HEK293 (cell line): Measurements from ENCODE around the gene CCNY.

ENCODE experiments used
- CTCF ChIA-PET: fragments of 350-600 bp; formaldehyde crosslinking; extraction: SDS; loops from one replicate; lab custom pipeline; 2021; ENCODE audit warnings: antibody characterized with exemption; lab: Yijun Ruan, JAX
- POLR2A ChIA-PET: fragments of 300-600 bp; formaldehyde crosslinking; extraction: SDS; loops from one replicate; lab custom pipeline; 2020; ENCODE audit warnings: antibody characterized with exemption, inconsistent platforms; lab: Yijun Ruan, JAX
- H3K27ac ChIP-seq: fragments of 200-500 bp; sonication (Bioruptor generic); 2 replicates; pipeline ENCODE4 v1.5.1; 2014; ENCODE audit warnings: low read depth, low read length, control low read depth, inconsistent platforms; ENCODE audit errors: extremely low read depth
- H3K36me3 ChIP-seq, 2 experiments: fragments of 200-500 bp in 1 of 2; sonication (Bioruptor generic) in 1 of 2; 1 replicate in 1 of 2; 2 replicates in 1 of 2; pipeline ENCODE4 v1.5.1; 2014 to 2017; ENCODE audit warnings: inconsistent platforms in 2 of 2, low read length in 2 of 2; ENCODE audit not compliant: control insufficient read depth in 2 of 2, insufficient read depth in 1 of 2
- H3K4me1 ChIP-seq: fragments of 200-500 bp; sonication (Bioruptor generic); 2 replicates; pipeline ENCODE4 v1.5.1; 2014; ENCODE audit warnings: mild to moderate bottlenecking, low read length, inconsistent platforms; ENCODE audit not compliant: control insufficient read depth, insufficient read depth
- H3K4me3 ChIP-seq: 2 replicates; pipeline ENCODE4 v1.5.1; 2011; ENCODE audit warnings: low read depth, mild to moderate bottlenecking, control low read depth, low read length, moderate library complexity
- H3K9me3 ChIP-seq: fragments of 200-500 bp; sonication (Bioruptor generic); 2 replicates; pipeline ENCODE4 v1.5.1; 2014; ENCODE audit warnings: low read depth, low read length, inconsistent platforms; ENCODE audit not compliant: control insufficient read depth, insufficient read depth
- BCL11A ChIP-seq: fragments of 450-650 bp; formaldehyde crosslinking; IDR thresholded peaks from 2 replicates; pipeline ENCODE4 v1.5.1; 2016; ENCODE audit warnings: low read depth, missing biosample characterization, missing genetic modification characterization
- FEZF1 ChIP-seq: fragments of 450-650 bp; formaldehyde crosslinking; IDR thresholded peaks from 2 replicates; pipeline ENCODE4 v1.5.1; 2016; ENCODE audit warnings: missing biosample characterization, missing genetic modification characterization
- GLI2 ChIP-seq: fragments of 450-650 bp; formaldehyde crosslinking; IDR thresholded peaks from 2 replicates; pipeline ENCODE4; 2017; ENCODE audit warnings: missing biosample characterization, missing genetic modification characterization, low read depth, borderline replicate concordance
- GLIS2 ChIP-seq: fragments of 450-650 bp; formaldehyde crosslinking; IDR thresholded peaks from 2 replicates; pipeline ENCODE4 v1.5.1; 2016; ENCODE audit warnings: missing biosample characterization, missing genetic modification characterization
- KLF9 ChIP-seq: fragments of 450-650 bp; formaldehyde crosslinking; IDR thresholded peaks from 2 replicates; pipeline ENCODE4 v1.5.1; 2016; ENCODE audit warnings: missing biosample characterization, missing genetic modification characterization, low read depth
- MZF1 ChIP-seq: fragments of 450-650 bp; formaldehyde crosslinking; IDR thresholded peaks from 2 replicates; pipeline ENCODE4 v1.5.1; 2017; ENCODE audit warnings: missing biosample characterization, missing genetic modification characterization, borderline replicate concordance
- SALL2 ChIP-seq: fragments of 450-650 bp; formaldehyde crosslinking; IDR thresholded peaks from 2 replicates; pipeline ENCODE4 v1.5.0; 2017; ENCODE audit warnings: missing biosample characterization, mild to moderate bottlenecking, missing genetic modification characterization, borderline replicate concordance
- SCRT2 ChIP-seq: fragments of 450-650 bp; formaldehyde crosslinking; IDR thresholded peaks from 2 replicates; pipeline ENCODE4 v1.5.1; 2016; ENCODE audit warnings: missing biosample characterization, missing genetic modification characterization
- YY1 ChIP-seq: fragments of 450-650 bp; formaldehyde crosslinking; IDR thresholded peaks from 2 replicates; pipeline ENCODE4 v1.5.1; 2018; ENCODE audit warnings: missing biosample characterization, missing genetic modification characterization
- ZNF138 ChIP-seq: fragments of 450-650 bp; formaldehyde crosslinking; IDR thresholded peaks from 2 replicates; pipeline ENCODE4 v1.5.1; 2016; ENCODE audit warnings: missing biosample characterization, missing genetic modification characterization, borderline replicate concordance
- ZNF571 ChIP-seq: fragments of 450-650 bp; formaldehyde crosslinking; IDR thresholded peaks from 2 replicates; pipeline ENCODE4 v1.5.0; 2017; ENCODE audit warnings: missing biosample characterization, missing genetic modification characterization
- ZNF600 ChIP-seq: fragments of 450-650 bp; formaldehyde crosslinking; IDR thresholded peaks from 2 replicates; pipeline ENCODE4 v1.5.1; 2016; ENCODE audit warnings: missing biosample characterization, missing genetic modification characterization
- ZNF670 ChIP-seq: fragments of 450-650 bp; formaldehyde crosslinking; IDR thresholded peaks from 2 replicates; pipeline ENCODE4 v1.5.1; 2016; ENCODE audit warnings: missing biosample characterization, missing genetic modification characterization, low read depth
- TF ChIP-seq, protein P1 (sequence below): fragments of 450-650 bp; formaldehyde crosslinking; IDR thresholded peaks from 2 replicates; pipeline ENCODE4 v1.5.1; 2016; ENCODE audit warnings: missing biosample characterization, missing genetic modification characterization
- TF ChIP-seq, protein P2 (sequence below): fragments of 450-650 bp; formaldehyde crosslinking; IDR thresholded peaks from 2 replicates; pipeline ENCODE4 v1.5.1; 2017; ENCODE audit warnings: missing biosample characterization, missing genetic modification characterization

The CCNY gene

DNA sequence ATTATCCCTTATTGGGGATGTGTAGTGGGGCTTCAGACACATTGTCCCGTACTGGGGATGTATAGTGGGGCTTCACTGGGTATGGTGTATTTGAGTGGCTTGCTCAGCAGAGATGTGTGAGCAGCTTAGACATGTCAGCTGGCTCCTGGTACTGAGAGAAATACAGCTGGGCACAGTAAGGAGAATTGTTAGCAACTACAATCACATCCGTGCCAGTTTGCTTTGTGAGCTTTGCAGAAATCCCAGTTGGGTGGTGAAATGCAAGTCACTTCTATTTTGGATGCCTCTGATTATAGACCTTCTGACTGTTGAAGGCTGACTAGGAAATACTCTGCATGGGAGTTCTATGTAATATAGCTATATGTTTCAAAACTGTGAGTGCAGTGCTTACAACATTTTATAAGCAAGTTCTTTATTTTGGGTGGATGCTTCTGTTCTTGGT lies 10.8 kb downstream of the CCNY start:
- TF ChIP-seq MZF1 (tag by site-specific recombination) (peak; percentile 61; the same call in 1 of the 2 replicates), BCL11A (tag by site-specific recombination) (no peak)
- Histone ChIP-seq H3K4me1 (peaks cover 15% of the 10 kb centered on the region; the same call in 1 of the 2 replicates), H3K27ac (no peak overlapping the region), H3K4me3 (no peak overlapping the region), H3K9me3 (no peaks in the 10 kb centered on the region), H3K36me3 (no peaks in the 10 kb centered on the region)
- CTCF ChIA-PET: interaction anchor here (0.9 kb wide), 1 partner anchor 155 kb away, joined by 3 read pairs; no protein-coding TSS in a partner anchor
- POLR2A ChIA-PET: interaction anchor here (0.6 kb wide), 1 partner anchor 186 kb away, joined by 4 read pairs; no protein-coding TSS in a partner anchor

DNA sequence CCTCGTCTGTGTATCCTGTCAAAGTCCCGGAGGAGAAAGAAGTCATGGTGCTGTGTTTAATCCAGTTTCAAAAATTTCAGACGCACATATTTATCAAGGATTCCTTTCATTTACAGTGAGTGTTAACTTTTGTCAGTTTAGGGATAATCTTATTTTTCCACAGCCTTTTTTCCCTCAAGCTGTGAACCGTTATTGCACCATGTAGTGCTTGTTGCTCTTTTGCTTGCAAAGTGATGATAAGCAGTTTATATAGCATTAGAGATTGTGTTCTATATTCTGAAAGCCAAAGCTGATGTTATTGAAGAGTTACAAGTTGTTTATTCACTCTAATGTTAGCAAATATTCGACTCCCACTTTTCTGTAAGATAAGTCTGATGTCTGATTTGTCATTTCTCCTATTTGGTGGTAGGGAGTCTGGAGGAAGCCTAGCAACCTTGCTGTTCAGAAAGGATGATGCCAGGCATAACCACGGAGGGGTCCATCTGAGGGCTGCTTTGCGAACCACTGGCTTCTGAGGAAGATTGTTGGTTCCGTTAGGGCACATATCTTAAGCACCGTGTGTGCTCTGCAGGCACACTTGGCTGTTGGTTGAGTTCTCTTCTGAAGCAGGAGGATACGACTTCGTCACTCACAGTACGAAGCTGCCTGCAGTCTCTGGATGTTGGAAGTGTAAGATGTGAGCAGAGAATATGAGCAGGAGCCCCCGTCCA lies 11.7 kb downstream of the CCNY start:
- Histone ChIP-seq H3K9me3 (no peaks in the 10 kb centered on the region), H3K27ac (no peak overlapping the region), H3K4me3 (no peak overlapping the region), H3K36me3 (no peaks in the 10 kb centered on the region), H3K4me1 (peaks cover 16% of the 10 kb centered on the region)
- CTCF ChIA-PET: interaction anchor here (0.6 to 0.9 kb wide), 2 partner anchors 9 to 154 kb away, joined by 3 read pairs; no protein-coding TSS in a partner anchor
- TF ChIP-seq SALL2 (tag by site-specific recombination) (no peak), SCRT2 (tag by site-specific recombination) (peak; percentile 45), YY1 (tag by site-specific recombination) (no peak), ZNF600 (tag by site-specific recombination) (0 out of 2 replicates have a peak, but pooled peaks have one; percentile 29), ZNF571 (tag by site-specific recombination) (no peak), ZNF138 (tag by site-specific recombination) (no peak), KLF9 (tag by site-specific recombination) (no peak), FEZF1 (tag by site-specific recombination) (peak; percentile 94), GLIS2 (tag by site-specific recombination) (no peak), ZNF670 (tag by site-specific recombination) (no peak)
- TF ChIP-seq, protein P1, sequence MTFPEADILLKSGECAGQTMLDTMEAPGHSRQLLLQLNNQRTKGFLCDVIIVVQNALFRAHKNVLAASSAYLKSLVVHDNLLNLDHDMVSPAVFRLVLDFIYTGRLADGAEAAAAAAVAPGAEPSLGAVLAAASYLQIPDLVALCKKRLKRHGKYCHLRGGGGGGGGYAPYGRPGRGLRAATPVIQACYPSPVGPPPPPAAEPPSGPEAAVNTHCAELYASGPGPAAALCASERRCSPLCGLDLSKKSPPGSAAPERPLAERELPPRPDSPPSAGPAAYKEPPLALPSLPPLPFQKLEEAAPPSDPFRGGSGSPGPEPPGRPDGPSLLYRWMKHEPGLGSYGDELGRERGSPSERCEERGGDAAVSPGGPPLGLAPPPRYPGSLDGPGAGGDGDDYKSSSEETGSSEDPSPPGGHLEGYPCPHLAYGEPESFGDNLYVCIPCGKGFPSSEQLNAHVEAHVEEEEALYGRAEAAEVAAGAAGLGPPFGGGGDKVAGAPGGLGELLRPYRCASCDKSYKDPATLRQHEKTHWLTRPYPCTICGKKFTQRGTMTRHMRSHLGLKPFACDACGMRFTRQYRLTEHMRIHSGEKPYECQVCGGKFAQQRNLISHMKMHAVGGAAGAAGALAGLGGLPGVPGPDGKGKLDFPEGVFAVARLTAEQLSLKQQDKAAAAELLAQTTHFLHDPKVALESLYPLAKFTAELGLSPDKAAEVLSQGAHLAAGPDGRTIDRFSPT (tag by site-specific recombination): no peak
- TF ChIP-seq, protein P2, sequence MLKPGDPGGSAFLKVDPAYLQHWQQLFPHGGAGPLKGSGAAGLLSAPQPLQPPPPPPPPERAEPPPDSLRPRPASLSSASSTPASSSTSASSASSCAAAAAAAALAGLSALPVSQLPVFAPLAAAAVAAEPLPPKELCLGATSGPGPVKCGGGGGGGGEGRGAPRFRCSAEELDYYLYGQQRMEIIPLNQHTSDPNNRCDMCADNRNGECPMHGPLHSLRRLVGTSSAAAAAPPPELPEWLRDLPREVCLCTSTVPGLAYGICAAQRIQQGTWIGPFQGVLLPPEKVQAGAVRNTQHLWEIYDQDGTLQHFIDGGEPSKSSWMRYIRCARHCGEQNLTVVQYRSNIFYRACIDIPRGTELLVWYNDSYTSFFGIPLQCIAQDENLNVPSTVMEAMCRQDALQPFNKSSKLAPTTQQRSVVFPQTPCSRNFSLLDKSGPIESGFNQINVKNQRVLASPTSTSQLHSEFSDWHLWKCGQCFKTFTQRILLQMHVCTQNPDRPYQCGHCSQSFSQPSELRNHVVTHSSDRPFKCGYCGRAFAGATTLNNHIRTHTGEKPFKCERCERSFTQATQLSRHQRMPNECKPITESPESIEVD (tag by site-specific recombination): no peak
- POLR2A ChIA-PET: interaction anchor here (0.6 kb wide), 1 partner anchor 185 kb away, joined by 4 read pairs; no protein-coding TSS in a partner anchor

DNA sequence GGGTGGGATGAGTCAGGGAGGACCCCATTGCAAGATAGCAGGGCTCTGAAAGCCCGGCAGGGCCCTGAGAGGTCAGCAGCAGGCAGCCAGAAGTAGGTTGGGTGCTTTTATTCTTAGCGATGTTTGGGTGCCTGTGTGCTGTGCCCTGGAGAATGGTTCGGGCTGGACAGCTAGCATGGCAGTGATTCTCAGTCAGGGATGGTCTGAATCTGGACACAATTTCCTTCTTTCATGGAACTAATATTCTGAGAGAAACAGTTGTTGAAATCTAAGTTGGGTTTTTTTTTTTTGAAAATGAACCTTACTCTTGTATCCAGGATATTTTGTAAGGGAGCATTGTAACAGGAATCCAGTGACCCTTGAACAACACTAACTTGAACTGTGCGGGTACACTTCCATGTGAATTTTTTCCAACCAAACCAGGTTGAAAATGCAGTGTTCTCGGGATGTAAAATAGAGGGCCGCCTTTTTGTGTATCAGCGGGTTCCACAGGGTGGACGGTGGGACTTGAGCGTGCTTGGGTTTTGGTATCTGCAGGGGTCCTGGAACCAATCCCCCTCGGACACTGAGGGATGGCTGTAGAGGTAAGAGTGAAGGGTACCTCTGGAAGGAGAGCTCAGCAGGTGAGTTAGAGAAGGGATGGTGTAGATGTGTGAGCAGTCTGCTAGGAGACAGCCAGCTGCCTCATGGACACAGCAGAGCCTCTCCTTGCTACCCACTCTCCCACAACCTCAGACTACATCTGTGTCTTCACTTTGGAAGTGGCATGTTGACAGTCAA lies 12.5 kb downstream of the CCNY start:
- Histone ChIP-seq H3K27ac (no peak overlapping the region), H3K36me3 (no peaks in the 10 kb centered on the region), H3K9me3 (no peaks in the 10 kb centered on the region), H3K4me1 (peaks cover 18% of the 10 kb centered on the region), H3K4me3 (no peak overlapping the region)
- CTCF ChIA-PET: interaction anchor here (0.6 to 1.0 kb wide), 3 partner anchors 9 to 1401 kb away, joined by 3 to 5 read pairs (median 3); no protein-coding TSS in a partner anchor
- POLR2A ChIA-PET: no interaction called here
- TF ChIP-seq GLI2 (tag by site-specific recombination): no peak
